ENCODE measurements around the gene MED16.
A peak's percentile ranks its signal among the peaks of the same experiment; 100 is the strongest.
"Not testable (repeated sequence)": the region's sequence is repeated elsewhere in the genome, so short reads cannot be mapped to it uniquely, and the experiment has no call there.

The MED16 gene

GRCh38 chr19:892243-892893, 619 bp downstream of the MED16 start:
- TF ChIP-seq, protein P1, sequence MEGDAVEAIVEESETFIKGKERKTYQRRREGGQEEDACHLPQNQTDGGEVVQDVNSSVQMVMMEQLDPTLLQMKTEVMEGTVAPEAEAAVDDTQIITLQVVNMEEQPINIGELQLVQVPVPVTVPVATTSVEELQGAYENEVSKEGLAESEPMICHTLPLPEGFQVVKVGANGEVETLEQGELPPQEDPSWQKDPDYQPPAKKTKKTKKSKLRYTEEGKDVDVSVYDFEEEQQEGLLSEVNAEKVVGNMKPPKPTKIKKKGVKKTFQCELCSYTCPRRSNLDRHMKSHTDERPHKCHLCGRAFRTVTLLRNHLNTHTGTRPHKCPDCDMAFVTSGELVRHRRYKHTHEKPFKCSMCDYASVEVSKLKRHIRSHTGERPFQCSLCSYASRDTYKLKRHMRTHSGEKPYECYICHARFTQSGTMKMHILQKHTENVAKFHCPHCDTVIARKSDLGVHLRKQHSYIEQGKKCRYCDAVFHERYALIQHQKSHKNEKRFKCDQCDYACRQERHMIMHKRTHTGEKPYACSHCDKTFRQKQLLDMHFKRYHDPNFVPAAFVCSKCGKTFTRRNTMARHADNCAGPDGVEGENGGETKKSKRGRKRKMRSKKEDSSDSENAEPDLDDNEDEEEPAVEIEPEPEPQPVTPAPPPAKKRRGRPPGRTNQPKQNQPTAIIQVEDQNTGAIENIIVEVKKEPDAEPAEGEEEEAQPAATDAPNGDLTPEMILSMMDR (IDR thresholded peaks at IDR 0.05; ENCODE audit: insufficient read depth, low read depth, low read length, missing control alignments) = no peak
- no peak for DNase-seq (ENCODE audit: low read depth)

GRCh38 chr19:891421-892200, 1.4 kb downstream of the MED16 start:
- H3K4me3 ChIP-seq (ENCODE audit: low read length) = peak overlapping the region; percentile 79

More at GRCh38 chr19:892243-892893, 619 bp downstream of the MED16 start:
- peak overlapping the region; percentile 79 for H3K4me3 ChIP-seq (ENCODE audit: low read length)

DNA sequence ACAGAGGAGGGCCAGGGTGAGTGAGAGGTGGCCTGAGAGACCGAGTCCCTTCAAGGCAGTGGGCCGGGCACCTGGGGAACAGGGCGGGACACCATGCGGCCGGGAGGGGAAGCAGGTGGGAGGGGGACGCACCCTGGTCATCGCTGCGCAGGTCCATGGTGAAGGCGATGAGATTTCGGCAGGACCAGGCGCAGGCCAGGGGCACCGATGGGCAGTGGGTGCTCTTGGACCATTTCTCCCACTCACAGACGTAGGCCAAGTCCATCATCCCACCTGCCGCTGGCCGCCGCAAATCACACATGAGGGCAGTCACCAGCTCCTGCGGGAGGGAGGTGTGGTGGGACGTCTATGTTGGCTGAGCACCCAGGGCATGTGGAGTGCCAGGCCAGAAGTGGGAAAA, 2.2 kb downstream of the MED16 start:
- H3K4me3 ChIP-seq (ENCODE audit: low read length) = no peak overlapping the region
- no peak for DNase-seq (ENCODE audit: low read depth)

More at GRCh38 chr19:891421-892200, 1.4 kb downstream of the MED16 start:
- not testable (repeated sequence) for DNase-seq (ENCODE audit: low read depth)

GRCh38 chr19:889662-890295, 3.2 kb downstream of the MED16 start:
- DNase-seq (ENCODE audit: low read depth) = no peak
- TF ChIP-seq, protein P1 (IDR thresholded peaks at IDR 0.05; ENCODE audit: insufficient read depth, low read depth, low read length, missing control alignments) = no peak
- H3K4me3 ChIP-seq (ENCODE audit: low read length) = no peak overlapping the region

More for the DNA sequence above, 2.2 kb downstream of the MED16 start:
- TF ChIP-seq, protein P1 (IDR thresholded peaks at IDR 0.05; ENCODE audit: insufficient read depth, low read depth, low read length, missing control alignments) = no peak

- TF ChIP-seq, protein P1 (IDR thresholded peaks at IDR 0.05; ENCODE audit: insufficient read depth, low read depth, low read length, missing control alignments) = no peak
- H3K4me3 ChIP-seq (ENCODE audit: low read length) = no peak overlapping the region
- DNase-seq (ENCODE audit: low read depth) = no peak
Measured at GRCh38 chr19:888581-889385, 4.2 kb downstream of the MED16 start.

DNA sequence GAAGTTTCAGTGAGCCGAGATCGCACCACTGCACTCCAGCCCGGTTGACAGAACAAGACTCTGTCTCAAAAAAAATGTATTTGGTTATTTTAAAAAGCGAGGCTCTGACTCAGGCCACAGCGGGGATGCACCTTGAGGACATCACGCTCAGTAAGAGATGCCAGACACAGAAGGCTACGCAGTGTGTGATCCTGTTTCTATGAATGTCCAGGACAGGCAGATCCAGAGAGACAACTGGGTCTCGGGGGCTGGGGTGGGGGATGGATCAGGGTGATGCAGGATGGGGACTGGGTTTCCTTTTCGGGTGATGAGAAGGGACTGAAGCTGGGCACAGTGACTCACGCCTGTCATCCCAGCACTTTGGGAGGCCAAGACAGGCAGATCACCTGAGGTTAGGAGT, 5.4 kb downstream of the MED16 start:
- H3K4me3 ChIP-seq (ENCODE audit: low read length) = no peak overlapping the region
- TF ChIP-seq, protein P1 (IDR thresholded peaks at IDR 0.05; ENCODE audit: insufficient read depth, low read depth, low read length, missing control alignments) = no peak
- DNase-seq (ENCODE audit: low read depth) = no peak

Measured in epithelial cell of esophagus (primary cell).